GM23338 (cell line): Measurements from ENCODE around the gene KNOP1. TPM values are rescaled to one million over a fixed set of nuclear protein-coding genes. Genes with fewer than 3 reads are reported as not detected.

Experiments used
- ATAC-seq: fragments of 200-7000 bp; cut with Tn5 transposase; 3 replicates; pipeline ENCODE4 v1.9.1; 2020
- DNase-seq: peaks from one replicate; pipeline ENCODE4 v3.0.0-alpha.2; 2015; ENCODE audit warnings: low spot score
- H2AFZ ChIP-seq: fragments of 200-600 bp; sonication (generic); 2 replicates; pipeline ENCODE4 v1.8.0; 2016; ENCODE audit warnings: antibody characterized with exemption, mild to moderate bottlenecking, moderate library complexity
- H3F3A ChIP-seq: fragments of 200-600 bp; sonication (generic); replicated peaks from 2 replicates; pipeline ENCODE4 v1.8.0; 2017; ENCODE audit warnings: antibody characterized with exemption, mixed run types, low read depth
- H3K27ac ChIP-seq: fragments of 200-600 bp; sonication (generic); 2 replicates; pipeline ENCODE4 v1.6.1; 2016; ENCODE audit warnings: low read depth
- H3K27me3 ChIP-seq: fragments of 200-600 bp; sonication (generic); 2 replicates; pipeline ENCODE4 v1.8.0; 2016; ENCODE audit warnings: mild to moderate bottlenecking, mixed run types, moderate library complexity; ENCODE audit not compliant: insufficient read depth
- H3K36me3 ChIP-seq: fragments of 200-600 bp; sonication (generic); 2 replicates; pipeline ENCODE4 v1.8.0; 2016; ENCODE audit warnings: mild to moderate bottlenecking; ENCODE audit not compliant: insufficient read depth
- H3K4me1 ChIP-seq: fragments of 200-600 bp; sonication (generic); 2 replicates; pipeline ENCODE4 v1.8.0; 2016; ENCODE audit warnings: mild to moderate bottlenecking, moderate library complexity; ENCODE audit not compliant: insufficient read depth
- H3K4me2 ChIP-seq: fragments of 200-600 bp; sonication (generic); 2 replicates; pipeline ENCODE4 v1.7.1; 2017; ENCODE audit warnings: mixed run types
- H3K4me3 ChIP-seq: fragments of 200-600 bp; sonication (generic); 2 replicates; pipeline ENCODE4 v1.6.1; 2016; ENCODE audit warnings: mixed run types
- H3K79me2 ChIP-seq: fragments of 200-600 bp; sonication (generic); replicated peaks from 2 replicates; pipeline ENCODE4 v1.8.0; 2017; ENCODE audit warnings: mild to moderate bottlenecking; ENCODE audit not compliant: insufficient read depth
- H3K9me2 ChIP-seq: fragments of 200-600 bp; sonication (generic); 2 replicates; pipeline ENCODE4 v1.8.0; 2017; ENCODE audit not compliant: insufficient read depth
- H4K20me1 ChIP-seq: fragments of 200-600 bp; sonication (generic); replicated peaks from 2 replicates; pipeline ENCODE4 v1.8.0; 2017; ENCODE audit warnings: mild to moderate bottlenecking; ENCODE audit not compliant: insufficient read depth
- H3K27ac Mint-ChIP-seq: 2 replicates; pipeline ENCODE4 v1.8.0; 2020; ENCODE audit warnings: inconsistent platforms, mild to moderate bottlenecking, moderate library complexity, mixed read lengths
- H3K27me3 Mint-ChIP-seq: 3 replicates; pipeline ENCODE4 v1.8.0; 2022; ENCODE audit warnings: low read depth, mild to moderate bottlenecking, moderate library complexity, mixed read lengths, inconsistent platforms; ENCODE audit not compliant: insufficient read depth, poor library complexity
- H3K36me3 Mint-ChIP-seq: 3 replicates; pipeline ENCODE4 v1.8.0; 2021; ENCODE audit warnings: low read depth, mild to moderate bottlenecking, inconsistent platforms, moderate library complexity, mixed read lengths
- H3K4me1 Mint-ChIP-seq: 3 replicates; pipeline ENCODE4 v1.8.0; 2020; ENCODE audit warnings: mild to moderate bottlenecking, inconsistent platforms, mixed read lengths
- H3K4me3 Mint-ChIP-seq: 3 replicates; pipeline ENCODE4 v1.8.0; 2021; ENCODE audit warnings: moderate library complexity, mild to moderate bottlenecking, inconsistent platforms, mixed read lengths
- H3K9me3 Mint-ChIP-seq: 3 replicates; pipeline ENCODE4 v1.8.0; 2020; ENCODE audit warnings: moderate library complexity, mild to moderate bottlenecking, inconsistent platforms, mixed read lengths
- CREB1 ChIP-seq: fragments of 250-450 bp; sonication (Bioruptor Pico); IDR thresholded peaks from 2 replicates; pipeline ENCODE4 v1.5.0; 2020; ENCODE audit warnings: low read depth, mild to moderate bottlenecking, moderate library complexity
- ETS1 ChIP-seq: IDR thresholded peaks from 2 replicates; pipeline ENCODE4 v1.6.1; 2016; ENCODE audit warnings: antibody characterized with exemption
- EZH2 ChIP-seq: fragments of 200-600 bp; sonication (generic); IDR thresholded peaks from one replicate; pipeline ENCODE4 v1.8.0; 2017; ENCODE audit warnings: antibody characterized with exemption, mild to moderate bottlenecking, low read depth; ENCODE audit not compliant: unreplicated experiment
- EZH2phosphoT487 ChIP-seq: fragments of 200-600 bp; sonication (generic); IDR thresholded peaks from one replicate; pipeline ENCODE4 v1.8.1; 2018; ENCODE audit warnings: antibody characterized with exemption; ENCODE audit not compliant: unreplicated experiment
- JUNB ChIP-seq: IDR thresholded peaks from one replicate; pipeline ENCODE4 v1.6.1; 2016; ENCODE audit warnings: antibody characterized with exemption; ENCODE audit not compliant: unreplicated experiment
- NANOG ChIP-seq: IDR thresholded peaks from 2 replicates; pipeline ENCODE4 v1.6.1; 2016; ENCODE audit warnings: antibody characterized with exemption, borderline replicate concordance
- POLR2AphosphoS5 ChIP-seq: IDR thresholded peaks from 2 replicates; pipeline ENCODE4 v1.6.1; 2016; ENCODE audit warnings: antibody characterized with exemption, low read depth
- REST ChIP-seq: IDR thresholded peaks from one replicate; pipeline ENCODE4 v1.6.1; 2018; ENCODE audit warnings: antibody characterized with exemption; ENCODE audit not compliant: unreplicated experiment
- STAT1 ChIP-seq: IDR thresholded peaks from one replicate; pipeline ENCODE4 v1.6.1; 2016; ENCODE audit warnings: antibody characterized with exemption; ENCODE audit not compliant: unreplicated experiment
- ZNF114 ChIP-seq: fragments of 250-450 bp; sonication (Bioruptor Pico); IDR thresholded peaks from 2 replicates; pipeline ENCODE4 v1.5.0; 2020; ENCODE audit warnings: mild to moderate bottlenecking, moderate library complexity
- ZNF331 ChIP-seq: fragments of 250-450 bp; sonication (Bioruptor Pico); IDR thresholded peaks from 2 replicates; pipeline ENCODE4 v1.5.0; 2020; ENCODE audit warnings: low read depth, mild to moderate bottlenecking, moderate library complexity
- polyA plus RNA-seq: library from polyadenylated mRNA; unstranded; fragments of >200 nt; fragmentation: Nextera tagmentation; extraction: Ambion mirVana; gene quantifications from 2 replicates; pipeline ENCODE4 v1.2.1, GENCODE V29; 2016
- total RNA-seq: library from RNA; depleted of rRNA; stranded (reverse); fragments of >200 nt; shearing (Covaris generic); gene quantifications from 2 replicates; pipeline ENCODE4 v1.2.3, GENCODE V29; 2014
- TF ChIP-seq, protein P1 (sequence below), 2 experiments: fragments of 200-600 bp in 1 of 2; sonication (generic) in 1 of 2; conservative IDR thresholded peaks; 2 replicates each; pipeline versions ENCODE4 v1.5.1 to v1.6.1; 2016 to 2017; ENCODE audit warnings: antibody characterized with exemption in 2 of 2, low read depth in 2 of 2, mild to moderate bottlenecking in 2 of 2, moderate library complexity in 1 of 2
- TF ChIP-seq, protein P2 (sequence below): fragments of 250-450 bp; sonication (Bioruptor Pico); IDR thresholded peaks from 2 replicates; pipeline ENCODE4 v1.5.0; 2020; ENCODE audit warnings: mild to moderate bottlenecking, moderate library complexity

The KNOP1 gene
- total and polyA plus RNA-seq, 2 experiments from 2014 or later: 57.7 to 190 TPM

DNA sequence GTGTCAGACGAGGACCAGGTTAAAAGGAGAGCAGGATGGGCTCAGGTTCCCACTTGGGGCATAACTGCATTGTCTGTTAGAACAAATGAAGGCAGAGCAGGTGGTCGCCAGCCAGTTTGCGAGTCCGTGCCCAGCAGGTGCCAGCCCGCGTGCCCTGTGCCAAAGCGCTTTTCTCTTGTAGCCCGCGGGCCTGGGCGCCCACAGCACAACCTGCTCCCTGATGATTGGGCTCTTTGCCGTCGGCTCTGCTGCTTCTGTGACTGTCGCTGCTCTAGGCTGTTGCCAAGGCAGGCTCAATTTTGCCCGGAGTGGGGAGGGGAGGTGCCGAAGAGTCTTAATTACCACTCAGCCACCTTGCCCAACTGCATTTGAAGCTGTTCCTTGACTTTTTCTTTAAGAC, 21.1 kb downstream of the KNOP1 start:
- Histone ChIP-seq H3K4me1 (no peaks in the 10 kb centered on the region), H3K9me2 (no peaks in the 10 kb centered on the region), H4K20me1 (peaks cover 18% of the 10 kb centered on the region; the same call in 1 of the 2 replicates), H2AFZ (no peak overlapping the region), H3F3A (0 out of 2 replicates have a peak, but pooled peaks cover 10% of the 10 kb centered on the region), H3K36me3 (peaks cover 21% of the 10 kb centered on the region), H3K27ac (no peak overlapping the region), H3K27me3 (no peaks in the 10 kb centered on the region), H3K4me3 (no peak overlapping the region), H3K79me2 (0 out of 2 replicates have a peak, but pooled peaks cover 3% of the 10 kb centered on the region), H3K4me2 (no peak overlapping the region)
- H3K27me3 Mint-ChIP-seq: no peaks in the 10 kb centered on the region
- ATAC-seq: no peak; the same call in 2 of the 3 replicates
- peaks cover 25% of the 10 kb centered on the region; the same call in 2 of the 3 replicates for H3K9me3 Mint-ChIP-seq
- H3K27ac Mint-ChIP-seq: no peak overlapping the region; the same call in 1 of the 2 replicates
- H3K36me3 Mint-ChIP-seq: peaks cover 88% of the 10 kb centered on the region
- no peak for DNase-seq
- TF ChIP-seq, protein P1, sequence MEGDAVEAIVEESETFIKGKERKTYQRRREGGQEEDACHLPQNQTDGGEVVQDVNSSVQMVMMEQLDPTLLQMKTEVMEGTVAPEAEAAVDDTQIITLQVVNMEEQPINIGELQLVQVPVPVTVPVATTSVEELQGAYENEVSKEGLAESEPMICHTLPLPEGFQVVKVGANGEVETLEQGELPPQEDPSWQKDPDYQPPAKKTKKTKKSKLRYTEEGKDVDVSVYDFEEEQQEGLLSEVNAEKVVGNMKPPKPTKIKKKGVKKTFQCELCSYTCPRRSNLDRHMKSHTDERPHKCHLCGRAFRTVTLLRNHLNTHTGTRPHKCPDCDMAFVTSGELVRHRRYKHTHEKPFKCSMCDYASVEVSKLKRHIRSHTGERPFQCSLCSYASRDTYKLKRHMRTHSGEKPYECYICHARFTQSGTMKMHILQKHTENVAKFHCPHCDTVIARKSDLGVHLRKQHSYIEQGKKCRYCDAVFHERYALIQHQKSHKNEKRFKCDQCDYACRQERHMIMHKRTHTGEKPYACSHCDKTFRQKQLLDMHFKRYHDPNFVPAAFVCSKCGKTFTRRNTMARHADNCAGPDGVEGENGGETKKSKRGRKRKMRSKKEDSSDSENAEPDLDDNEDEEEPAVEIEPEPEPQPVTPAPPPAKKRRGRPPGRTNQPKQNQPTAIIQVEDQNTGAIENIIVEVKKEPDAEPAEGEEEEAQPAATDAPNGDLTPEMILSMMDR (conservative IDR thresholded peaks at IDR 0.05; ENCODE audit: low read depth in 2 of 2): no peak
- TF ChIP-seq ETS1 (no peak), ZNF331 (CRISPR knock-in tag) (no peak), CREB1 (CRISPR knock-in tag) (no peak), NANOG (no peak), EZH2phosphoT487 (no peak), EZH2 (no peak), REST (no peak), POLR2AphosphoS5 (no peak), ZNF114 (CRISPR knock-in tag) (no peak), JUNB (no peak), STAT1 (no peak)
- TF ChIP-seq, protein P2, sequence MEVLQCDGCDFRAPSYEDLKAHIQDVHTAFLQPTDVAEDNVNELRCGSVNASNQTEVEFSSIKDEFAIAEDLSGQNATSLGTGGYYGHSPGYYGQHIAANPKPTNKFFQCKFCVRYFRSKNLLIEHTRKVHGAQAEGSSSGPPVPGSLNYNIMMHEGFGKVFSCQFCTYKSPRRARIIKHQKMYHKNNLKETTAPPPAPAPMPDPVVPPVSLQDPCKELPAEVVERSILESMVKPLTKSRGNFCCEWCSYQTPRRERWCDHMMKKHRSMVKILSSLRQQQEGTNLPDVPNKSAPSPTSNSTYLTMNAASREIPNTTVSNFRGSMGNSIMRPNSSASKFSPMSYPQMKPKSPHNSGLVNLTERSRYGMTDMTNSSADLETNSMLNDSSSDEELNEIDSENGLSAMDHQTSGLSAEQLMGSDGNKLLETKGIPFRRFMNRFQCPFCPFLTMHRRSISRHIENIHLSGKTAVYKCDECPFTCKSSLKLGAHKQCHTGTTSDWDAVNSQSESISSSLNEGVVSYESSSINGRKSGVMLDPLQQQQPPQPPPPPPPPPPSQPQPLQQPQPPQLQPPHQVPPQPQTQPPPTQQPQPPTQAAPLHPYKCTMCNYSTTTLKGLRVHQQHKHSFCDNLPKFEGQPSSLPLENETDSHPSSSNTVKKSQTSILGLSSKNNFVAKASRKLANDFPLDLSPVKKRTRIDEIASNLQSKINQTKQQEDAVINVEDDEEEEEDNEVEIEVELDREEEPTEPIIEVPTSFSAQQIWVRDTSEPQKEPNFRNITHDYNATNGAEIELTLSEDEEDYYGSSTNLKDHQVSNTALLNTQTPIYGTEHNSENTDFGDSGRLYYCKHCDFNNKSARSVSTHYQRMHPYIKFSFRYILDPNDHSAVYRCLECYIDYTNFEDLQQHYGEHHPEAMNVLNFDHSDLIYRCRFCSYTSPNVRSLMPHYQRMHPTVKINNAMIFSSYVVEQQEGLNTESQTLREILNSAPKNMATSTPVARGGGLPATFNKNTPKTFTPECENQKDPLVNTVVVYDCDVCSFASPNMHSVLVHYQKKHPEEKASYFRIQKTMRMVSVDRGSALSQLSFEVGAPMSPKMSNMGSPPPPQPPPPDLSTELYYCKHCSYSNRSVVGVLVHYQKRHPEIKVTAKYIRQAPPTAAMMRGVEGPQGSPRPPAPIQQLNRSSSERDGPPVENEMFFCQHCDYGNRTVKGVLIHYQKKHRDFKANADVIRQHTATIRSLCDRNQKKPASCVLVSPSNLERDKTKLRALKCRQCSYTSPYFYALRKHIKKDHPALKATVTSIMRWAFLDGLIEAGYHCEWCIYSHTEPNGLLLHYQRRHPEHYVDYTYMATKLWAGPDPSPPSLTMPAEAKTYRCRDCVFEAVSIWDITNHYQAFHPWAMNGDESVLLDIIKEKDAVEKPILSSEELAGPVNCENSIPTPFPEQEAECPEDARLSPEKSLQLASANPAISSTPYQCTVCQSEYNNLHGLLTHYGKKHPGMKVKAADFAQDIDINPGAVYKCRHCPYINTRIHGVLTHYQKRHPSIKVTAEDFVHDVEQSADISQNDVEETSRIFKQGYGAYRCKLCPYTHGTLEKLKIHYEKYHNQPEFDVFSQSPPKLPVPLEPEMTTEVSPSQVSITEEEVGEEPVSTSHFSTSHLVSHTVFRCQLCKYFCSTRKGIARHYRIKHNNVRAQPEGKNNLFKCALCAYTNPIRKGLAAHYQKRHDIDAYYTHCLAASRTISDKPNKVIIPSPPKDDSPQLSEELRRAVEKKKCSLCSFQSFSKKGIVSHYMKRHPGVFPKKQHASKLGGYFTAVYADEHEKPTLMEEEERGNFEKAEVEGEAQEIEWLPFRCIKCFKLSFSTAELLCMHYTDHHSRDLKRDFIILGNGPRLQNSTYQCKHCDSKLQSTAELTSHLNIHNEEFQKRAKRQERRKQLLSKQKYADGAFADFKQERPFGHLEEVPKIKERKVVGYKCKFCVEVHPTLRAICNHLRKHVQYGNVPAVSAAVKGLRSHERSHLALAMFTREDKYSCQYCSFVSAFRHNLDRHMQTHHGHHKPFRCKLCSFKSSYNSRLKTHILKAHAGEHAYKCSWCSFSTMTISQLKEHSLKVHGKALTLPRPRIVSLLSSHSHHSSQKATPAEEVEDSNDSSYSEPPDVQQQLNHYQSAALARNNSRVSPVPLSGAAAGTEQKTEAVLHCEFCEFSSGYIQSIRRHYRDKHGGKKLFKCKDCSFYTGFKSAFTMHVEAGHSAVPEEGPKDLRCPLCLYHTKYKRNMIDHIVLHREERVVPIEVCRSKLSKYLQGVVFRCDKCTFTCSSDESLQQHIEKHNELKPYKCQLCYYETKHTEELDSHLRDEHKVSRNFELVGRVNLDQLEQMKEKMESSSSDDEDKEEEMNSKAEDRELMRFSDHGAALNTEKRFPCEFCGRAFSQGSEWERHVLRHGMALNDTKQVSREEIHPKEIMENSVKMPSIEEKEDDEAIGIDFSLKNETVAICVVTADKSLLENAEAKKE (CRISPR knock-in tag): no peak
- H3K4me1 Mint-ChIP-seq: no peaks in the 10 kb centered on the region
- H3K4me3 Mint-ChIP-seq: no peak overlapping the region
